ENCODE results near the gene TMEM175.
"Not testable (repeated sequence)": the region's sequence is repeated elsewhere in the genome, so short reads cannot be mapped to it uniquely, and the experiment has no call there.

The TMEM175 gene

GRCh38 chr4:917992-918391 lies 14.3 kb upstream of the TMEM175 start:
- DNase-seq = no peak

GRCh38 chr4:918591-918990 lies 13.7 kb upstream of the TMEM175 start:
- not testable (repeated sequence) for DNase-seq

- not testable (repeated sequence) for DNase-seq
Measured at GRCh38 chr4:919004-919680, 13.1 kb upstream of the TMEM175 start.

GRCh38 chr4:921830-922331 lies 10.4 kb upstream of the TMEM175 start:
- DNase-seq = no peak

GRCh38 chr4:924107-925096 lies 7.9 kb upstream of the TMEM175 start:
- DNase-seq = peak in 1 of 2 experiments; percentile 4

GRCh38 chr4:925171-925570 lies 7.1 kb upstream of the TMEM175 start:
- no peak for DNase-seq

GRCh38 chr4:925771-926500 lies 6.3 kb upstream of the TMEM175 start:
- DNase-seq = no peak

GRCh38 chr4:926538-926937 lies 5.7 kb upstream of the TMEM175 start:
- DNase-seq = no peak

DNA sequence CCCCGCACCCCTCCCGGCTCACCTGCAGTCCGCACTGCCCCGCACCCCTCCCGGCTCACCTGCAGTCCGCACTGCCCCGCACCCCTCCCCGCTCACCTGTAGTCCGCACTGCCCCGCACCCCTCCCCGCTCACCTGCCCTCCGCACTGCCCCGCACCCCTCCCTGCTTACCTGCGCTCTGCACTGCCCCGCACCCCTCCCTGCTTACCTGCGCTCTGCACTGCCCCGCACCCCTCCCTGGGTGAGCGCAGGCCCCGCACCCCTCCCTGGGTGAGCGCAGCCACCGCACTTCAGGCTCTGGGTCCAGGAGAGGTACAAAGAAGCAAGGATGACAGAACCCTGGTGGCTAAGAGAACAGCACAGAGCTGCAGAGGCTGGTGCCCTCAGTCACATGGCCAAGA lies 4.7 kb upstream of the TMEM175 start:
- DNase-seq = not testable (repeated sequence)

GRCh38 chr4:929096-929765 lies 3.0 kb upstream of the TMEM175 start:
- DNase-seq = no peak

- peak; percentile 79 to 80 for DNase-seq
Measured at GRCh38 chr4:930028-930551, 2.2 kb upstream of the TMEM175 start.

GRCh38 chr4:930827-931193 lies 1.4 kb upstream of the TMEM175 start:
- no peak for DNase-seq

DNA sequence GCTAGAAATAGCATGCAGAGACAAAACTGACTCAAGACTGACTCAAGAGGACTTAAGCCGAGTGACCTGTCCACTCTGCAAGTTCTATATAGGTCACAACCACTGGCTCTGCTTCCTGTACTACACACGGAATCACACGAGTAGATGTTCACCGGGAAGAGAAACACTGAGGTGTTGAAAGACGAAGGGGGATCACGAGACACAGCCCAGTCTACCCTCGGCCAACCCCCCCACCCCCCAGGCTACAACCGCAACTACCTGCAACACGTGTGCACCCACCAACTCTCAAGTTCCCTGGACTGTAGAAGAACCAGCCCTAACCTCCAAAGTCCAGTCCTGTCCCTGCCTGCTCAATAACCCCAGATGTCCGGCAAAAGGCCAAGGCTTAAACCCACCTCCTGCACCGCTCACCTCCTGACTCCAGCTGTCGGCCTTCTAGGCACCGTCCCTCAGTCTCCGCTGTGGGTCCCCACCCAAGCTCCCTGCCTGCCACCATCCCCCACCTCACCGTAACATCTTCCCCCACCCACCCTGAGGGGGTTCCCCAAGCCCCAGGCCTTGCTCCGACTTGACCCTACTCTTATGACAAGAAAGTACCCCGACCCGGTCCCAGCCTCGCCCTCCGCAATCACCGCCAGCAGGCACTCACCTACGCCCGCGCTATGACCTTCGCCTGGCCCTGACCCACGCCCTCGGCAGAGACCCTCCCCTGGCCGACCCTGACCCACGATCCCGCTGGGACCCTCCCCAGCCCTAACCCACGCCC lies 883 bp upstream of the TMEM175 start:
- DNase-seq = no peak

DNA sequence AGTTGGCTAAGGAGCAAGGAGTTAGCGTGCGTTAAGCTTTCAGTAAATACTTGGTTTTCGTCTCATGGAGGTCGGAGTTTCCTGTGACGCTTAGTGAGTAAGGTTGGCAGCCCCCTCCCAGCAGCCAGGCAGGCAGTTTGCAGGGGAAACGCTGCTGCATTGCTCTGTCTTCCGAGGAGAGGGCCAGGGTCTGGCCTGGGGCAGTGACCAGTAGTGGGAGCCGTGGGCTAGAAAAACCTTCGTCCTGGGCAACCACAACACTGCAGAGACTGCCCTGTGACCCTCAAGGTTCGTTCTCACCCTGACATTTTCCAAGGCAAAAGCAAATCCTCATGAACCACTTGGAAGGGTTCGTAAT lies 432 bp downstream of the TMEM175 start:
- DNase-seq = no peak

GRCh38 chr4:939508-939907 lies 7.2 kb downstream of the TMEM175 start:
- not testable (repeated sequence) for DNase-seq

- DNase-seq = no peak
Measured at GRCh38 chr4:945274-946102, 13.2 kb downstream of the TMEM175 start.

GRCh38 chr4:946103-946450 lies 13.8 kb downstream of the TMEM175 start:
- DNase-seq = no peak

DNA sequence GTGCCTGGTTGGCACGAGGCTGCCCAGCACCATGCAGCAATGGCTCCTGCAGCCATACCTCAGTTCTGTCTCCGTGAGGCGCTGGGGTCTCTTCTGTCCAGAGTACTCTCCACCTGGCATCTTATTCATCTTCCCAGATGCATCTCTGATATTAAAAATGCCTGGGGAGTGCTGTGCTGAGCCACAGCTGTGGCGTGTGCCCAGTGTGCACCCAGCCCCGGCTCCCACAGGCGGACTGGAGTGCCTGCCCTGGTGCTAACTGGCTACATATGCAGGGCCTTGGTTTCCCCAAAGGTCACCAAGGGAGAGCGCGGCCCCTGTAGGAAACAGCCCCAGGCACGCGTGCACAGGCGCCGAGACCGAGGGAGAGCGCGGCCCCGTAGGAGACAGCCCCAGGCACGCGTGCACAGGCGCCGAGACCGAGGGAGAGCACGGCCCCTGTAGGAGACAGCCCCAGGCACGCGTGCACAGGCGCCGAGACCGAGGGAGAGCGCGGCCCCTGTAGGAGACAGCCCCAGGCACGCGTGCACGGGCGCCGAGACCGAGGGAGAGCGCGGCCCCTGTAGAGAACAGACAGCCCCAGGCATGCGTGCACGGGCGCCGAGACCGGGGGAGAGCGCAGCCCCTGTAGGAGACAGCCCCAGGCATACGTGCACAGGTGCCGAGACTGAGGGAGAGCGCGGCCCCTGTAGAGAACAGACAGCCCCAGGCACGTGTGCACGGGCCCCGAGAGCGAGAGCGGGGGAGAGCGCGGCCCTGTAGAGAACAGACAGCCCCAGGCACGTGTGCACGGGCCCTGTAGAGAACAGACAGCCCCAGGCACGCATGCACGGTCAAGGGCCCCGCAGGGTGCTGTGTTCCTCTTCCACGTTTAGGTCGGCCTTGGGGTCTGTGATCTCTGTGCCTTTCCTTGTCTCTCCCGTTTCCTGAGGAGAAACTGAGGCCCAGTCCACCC lies 14.5 kb downstream of the TMEM175 start:
- no peak for DNase-seq

- DNase-seq = no peak
Measured at GRCh38 chr4:947491-947971, 15.3 kb downstream of the TMEM175 start.

Measured in Kasumi-1 (cell line).